ENCODE data around the gene TADA3.

The TADA3 gene

GRCh38 chr3:9730657-9731205, 61.5 kb downstream of the TADA3 start:
- DNase-seq (ENCODE audit: extremely low read depth, insufficient read length), result no peak
- H3K4me3 ChIP-seq (replicated peaks; ENCODE audit: low read depth, low read length), result peak overlapping the region; percentile 95
- H3K27me3 ChIP-seq (replicated peaks; ENCODE audit: control insufficient read depth, insufficient read depth, low read length), result no peaks in the 10 kb centered on the region; the same call in 1 of the 2 replicates
- no peak for TF ChIP-seq CTCF (IDR thresholded peaks at IDR 0.05; ENCODE audit: insufficient read depth, low read length, poor library complexity, severe bottlenecking)
- peaks cover 10% of the 10 kb centered on the region for H3K36me3 ChIP-seq (ENCODE audit: control insufficient read depth, insufficient read depth, low read length)

Measured in GM06990 (cell line).